Measurements from ENCODE around the gene FZD7.
A peak's percentile ranks its signal among the peaks of the same experiment; 100 is the strongest.

FZD7 gene

GRCh38 chr2:202009581-202009980 lies 24.1 kb upstream of the FZD7 start:
- no peak for DNase-seq (ENCODE audit: low read depth in 2 of 3, low spot score in 1 of 3)

- no peak for DNase-seq (ENCODE audit: low read depth in 2 of 3, low spot score in 1 of 3)
Measured at GRCh38 chr2:202014318-202014717, 19.3 kb upstream of the FZD7 start.

GRCh38 chr2:202014759-202015211 lies 18.9 kb upstream of the FZD7 start:
- DNase-seq (ENCODE audit: low read depth in 2 of 3, low spot score in 1 of 3), result no peak

GRCh38 chr2:202015471-202015870 lies 18.2 kb upstream of the FZD7 start:
- no peak for DNase-seq (ENCODE audit: low read depth in 2 of 3, low spot score in 1 of 3)

GRCh38 chr2:202016579-202017227 lies 17.0 kb upstream of the FZD7 start:
- DNase-seq (ENCODE audit: low read depth in 2 of 3, low spot score in 1 of 3), result no peak

- DNase-seq (ENCODE audit: low read depth in 2 of 3, low spot score in 1 of 3), result no peak
Measured at GRCh38 chr2:202017940-202018339, 15.7 kb upstream of the FZD7 start.

- no peak for DNase-seq (ENCODE audit: low read depth in 2 of 3, low spot score in 1 of 3)
Measured at GRCh38 chr2:202018950-202019349, 14.7 kb upstream of the FZD7 start.

DNA sequence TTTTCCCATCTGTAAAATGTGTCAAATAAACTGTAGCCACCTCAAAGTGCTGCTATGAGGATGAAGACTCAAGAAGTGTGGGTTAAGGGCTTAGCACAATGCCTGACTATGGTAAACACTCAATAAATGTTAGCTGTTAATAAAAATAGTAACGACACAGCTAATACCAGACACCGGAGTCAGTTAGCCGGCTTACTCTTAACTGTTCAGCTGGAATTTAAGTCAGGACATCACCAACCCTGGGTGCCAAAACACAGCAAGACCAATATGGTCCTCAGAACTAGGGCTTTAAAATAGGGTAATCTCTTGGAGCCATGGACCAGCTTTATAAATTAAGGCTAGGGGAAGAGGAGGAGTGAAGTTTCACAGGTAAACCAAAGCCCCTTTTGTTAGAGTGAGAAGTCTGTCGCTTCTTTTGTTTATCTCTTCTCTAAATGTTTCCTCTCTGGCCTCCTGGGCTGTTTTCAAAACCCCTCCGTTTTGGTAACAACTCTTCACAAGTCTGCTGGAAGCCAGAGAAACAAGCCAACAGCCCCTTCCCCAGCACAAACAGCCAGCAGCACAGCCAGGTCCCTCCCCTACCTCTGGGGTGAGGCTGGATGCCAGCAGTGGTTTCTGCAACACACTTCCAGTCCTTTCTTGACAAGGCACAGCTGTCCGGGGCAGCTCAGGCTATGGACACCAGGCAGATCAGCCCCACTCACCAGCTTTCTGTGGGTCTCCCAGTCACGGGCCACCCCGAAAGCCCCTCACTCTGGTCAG lies 13.8 kb upstream of the FZD7 start:
- DNase-seq (ENCODE audit: low read depth in 2 of 3, low spot score in 1 of 3), result no peak

GRCh38 chr2:202022755-202023154 lies 10.9 kb upstream of the FZD7 start:
- DNase-seq (ENCODE audit: low read depth in 2 of 3, low spot score in 1 of 3), result no peak

DNA sequence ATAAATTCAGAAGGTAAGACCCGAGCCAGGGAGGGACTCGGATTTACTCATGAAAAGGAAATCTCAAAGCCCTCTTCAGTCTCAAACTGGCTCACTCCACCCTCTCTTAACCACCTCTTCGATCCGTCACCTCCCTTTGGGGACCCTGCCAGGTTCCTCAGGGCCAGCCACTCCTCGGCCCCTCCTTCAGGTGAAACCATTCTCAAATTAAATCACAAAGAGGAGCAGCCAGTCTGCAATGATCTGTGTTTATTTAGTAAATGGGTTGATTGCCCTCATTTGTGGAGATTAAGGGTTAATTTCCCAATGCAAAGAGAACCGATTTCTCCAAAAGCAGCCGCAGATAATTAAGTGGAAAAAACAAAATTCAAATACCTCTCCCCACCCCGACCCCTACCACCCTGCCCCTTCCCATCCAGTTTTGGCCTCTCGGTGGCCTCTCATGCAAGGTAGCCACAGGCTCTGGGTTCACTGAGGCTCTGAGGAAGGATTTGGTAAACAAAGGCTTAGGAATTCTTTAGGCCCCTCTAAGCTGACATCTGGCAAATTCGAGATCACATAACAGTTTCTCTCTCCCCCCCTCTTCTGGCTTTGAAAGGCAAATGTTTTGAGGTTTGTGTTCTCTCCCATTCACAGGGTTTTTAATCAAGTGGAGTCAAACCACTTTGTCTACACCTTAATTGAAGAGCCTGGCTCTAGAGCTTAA lies 10.3 kb upstream of the FZD7 start:
- DNase-seq (ENCODE audit: low read depth in 2 of 3, low spot score in 1 of 3), result no peak

DNA sequence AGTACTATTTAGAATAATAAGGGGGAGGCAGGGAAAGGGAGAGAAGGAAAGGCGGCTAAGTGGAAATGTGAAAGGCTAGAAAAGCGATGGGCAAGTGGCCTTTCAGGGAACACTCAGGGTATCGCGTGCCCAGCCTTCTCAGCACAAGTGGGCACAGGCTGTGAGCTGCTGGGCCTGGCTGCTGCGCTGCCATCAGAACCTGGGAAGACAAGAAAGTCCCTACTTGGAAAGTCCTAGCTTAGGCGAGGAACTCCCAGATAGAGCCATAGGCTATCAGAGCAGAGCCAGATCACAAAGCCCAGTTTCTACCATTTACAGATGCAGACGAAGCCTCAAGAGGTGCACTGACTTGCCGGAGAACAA lies 9.8 kb upstream of the FZD7 start:
- no peak for DNase-seq (ENCODE audit: low read depth in 2 of 3, low spot score in 1 of 3)

- no peak for DNase-seq (ENCODE audit: low read depth in 2 of 3, low spot score in 1 of 3)
Measured at GRCh38 chr2:202024871-202025270, 8.8 kb upstream of the FZD7 start.

GRCh38 chr2:202025816-202026215 lies 7.8 kb upstream of the FZD7 start:
- DNase-seq (ENCODE audit: low read depth in 2 of 3, low spot score in 1 of 3), result no peak

- no peak for DNase-seq (ENCODE audit: low read depth in 2 of 3, low spot score in 1 of 3)
Measured at GRCh38 chr2:202026507-202026906, 7.1 kb upstream of the FZD7 start.

- DNase-seq (ENCODE audit: low read depth in 2 of 3, low spot score in 1 of 3), result no peak
Measured at GRCh38 chr2:202030691-202031090, 3.0 kb upstream of the FZD7 start.

GRCh38 chr2:202031246-202031951 lies 2.3 kb upstream of the FZD7 start:
- no peak for DNase-seq (ENCODE audit: low read depth in 2 of 3, low spot score in 1 of 3)

- peak in 1 of 3 donors; percentile 16 for DNase-seq (ENCODE audit: low read depth in 2 of 3, low spot score in 1 of 3)
Measured at GRCh38 chr2:202032846-202033316, 774 bp upstream of the FZD7 start.

DNA sequence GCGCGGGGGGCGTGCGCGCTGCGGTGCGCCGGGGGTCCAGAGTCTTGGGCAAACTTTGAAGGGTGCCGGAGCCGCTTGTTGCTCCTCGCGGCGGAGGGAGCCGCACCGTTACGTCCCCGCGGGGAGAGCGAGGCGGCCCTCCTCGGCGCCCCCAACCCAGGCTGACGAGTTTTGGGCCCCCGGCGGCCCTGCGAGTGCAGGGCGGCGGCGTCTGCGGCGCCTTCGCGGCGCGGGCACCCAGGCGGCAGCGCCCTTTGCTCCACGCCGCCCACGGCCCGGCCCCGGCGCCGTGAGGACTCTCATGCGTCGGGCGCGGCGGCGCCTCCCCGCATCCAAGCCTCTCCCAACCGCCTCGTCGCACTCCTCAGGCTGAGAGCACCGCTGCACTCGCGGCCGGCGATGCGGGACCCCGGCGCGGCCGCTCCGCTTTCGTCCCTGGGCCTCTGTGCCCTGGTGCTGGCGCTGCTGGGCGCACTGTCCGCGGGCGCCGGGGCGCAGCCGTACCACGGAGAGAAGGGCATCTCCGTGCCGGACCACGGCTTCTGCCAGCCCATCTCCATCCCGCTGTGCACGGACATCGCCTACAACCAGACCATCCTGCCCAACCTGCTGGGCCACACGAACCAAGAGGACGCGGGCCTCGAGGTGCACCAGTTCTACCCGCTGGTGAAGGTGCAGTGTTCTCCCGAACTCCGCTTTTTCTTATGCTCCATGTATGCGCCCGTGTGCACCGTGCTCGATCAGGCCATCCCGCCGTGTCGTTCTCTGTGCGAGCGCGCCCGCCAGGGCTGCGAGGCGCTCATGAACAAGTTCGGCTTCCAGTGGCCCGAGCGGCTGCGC lies 814 bp downstream of the FZD7 start:
- peak in 1 of 3 donors; percentile 14 for DNase-seq (ENCODE audit: low read depth in 2 of 3, low spot score in 1 of 3)

- DNase-seq (ENCODE audit: low read depth in 2 of 3, low spot score in 1 of 3), result peak in 1 of 3 donors; percentile 12
Measured at GRCh38 chr2:202035089-202035940, 1.7 kb downstream of the FZD7 start.
